ENCODE data around the gene ZNF653.
"Not testable (repeated sequence)": the region's sequence is repeated elsewhere in the genome, so short reads cannot be mapped to it uniquely, and the experiment has no call there.

ZNF653 gene

DNA sequence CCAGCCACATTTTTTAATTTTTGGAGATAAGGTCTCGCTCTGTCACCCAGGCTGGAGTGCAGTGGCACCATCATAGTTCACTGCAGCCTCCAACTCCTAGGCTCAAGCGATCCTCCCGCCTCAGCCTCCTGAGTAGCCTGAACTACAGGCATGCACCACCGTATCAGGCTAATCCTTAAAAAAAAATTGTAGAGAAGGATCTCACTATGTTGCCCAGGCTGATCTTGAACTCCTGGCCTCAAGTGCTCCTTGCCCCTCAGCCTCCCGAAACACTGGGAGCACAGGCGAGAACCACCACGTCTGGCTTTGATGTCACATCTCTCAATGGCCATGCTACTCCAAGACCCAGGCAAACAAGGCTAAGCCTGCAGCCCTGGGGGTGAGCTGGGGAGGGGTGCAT is 49.0 kb downstream of the ZNF653 start:
- DNase-seq (ENCODE audit: low spot score) = no peak

DNA sequence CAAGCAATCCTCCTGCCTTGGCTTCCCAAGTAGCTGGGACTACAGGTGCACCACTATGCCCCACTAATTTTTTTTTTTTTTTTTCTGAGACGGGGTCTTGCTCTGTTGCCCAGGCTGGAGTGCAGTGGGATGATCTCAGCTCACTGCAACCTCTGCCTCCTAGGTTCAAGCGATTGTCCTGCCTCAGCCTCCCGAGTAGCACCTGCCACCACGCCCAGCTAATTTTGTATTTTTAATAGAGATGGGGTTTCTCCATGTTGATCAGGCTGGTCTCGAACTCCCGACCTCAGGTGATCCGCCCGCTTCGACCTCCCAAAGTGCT is 50.4 kb downstream of the ZNF653 start:
- DNase-seq (ENCODE audit: low spot score) = not testable (repeated sequence)

DNA sequence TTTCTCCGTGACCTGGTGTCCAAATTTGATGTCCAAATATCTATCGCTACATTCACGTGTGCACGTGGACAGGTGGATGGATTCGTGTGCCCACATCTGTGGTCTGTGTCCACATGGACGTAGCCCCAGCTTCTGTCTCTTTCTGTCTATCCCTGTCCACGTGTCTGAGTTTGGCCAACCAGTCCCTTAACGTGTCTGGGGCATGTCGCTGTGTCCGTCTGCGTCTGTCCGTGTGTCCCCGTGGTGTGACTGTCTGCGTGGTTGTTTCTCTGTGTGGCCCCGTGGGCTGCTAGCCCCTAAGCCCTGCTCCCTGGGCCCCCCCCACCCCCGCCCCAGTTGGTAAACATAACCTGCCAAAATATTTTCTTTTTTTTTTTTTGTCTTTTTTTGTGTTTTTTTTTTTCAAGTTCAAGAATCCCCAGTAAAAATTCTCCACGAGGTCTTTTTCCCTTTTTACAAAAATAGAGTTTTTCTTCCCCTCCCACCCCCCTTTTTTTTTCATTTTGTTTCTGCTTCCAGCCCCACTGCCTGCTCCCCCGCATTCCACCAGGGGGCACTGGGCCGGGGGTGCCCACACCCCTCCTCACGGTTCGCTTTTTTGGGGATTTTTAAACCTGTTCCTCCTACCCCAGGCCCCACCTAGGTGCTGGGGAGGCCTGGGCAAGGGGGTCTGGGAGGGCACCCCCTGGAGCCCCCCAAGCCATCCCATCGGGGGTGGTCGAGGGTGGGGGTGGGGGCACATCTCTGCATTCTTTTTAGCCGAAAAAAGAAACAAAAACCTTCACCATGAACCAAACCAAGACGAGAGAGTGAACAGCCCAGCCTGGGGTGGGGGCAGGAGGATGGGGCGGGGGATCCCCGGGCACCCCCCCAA is 51.9 kb downstream of the ZNF653 start:
- no peak for DNase-seq (ENCODE audit: low spot score)

DNA sequence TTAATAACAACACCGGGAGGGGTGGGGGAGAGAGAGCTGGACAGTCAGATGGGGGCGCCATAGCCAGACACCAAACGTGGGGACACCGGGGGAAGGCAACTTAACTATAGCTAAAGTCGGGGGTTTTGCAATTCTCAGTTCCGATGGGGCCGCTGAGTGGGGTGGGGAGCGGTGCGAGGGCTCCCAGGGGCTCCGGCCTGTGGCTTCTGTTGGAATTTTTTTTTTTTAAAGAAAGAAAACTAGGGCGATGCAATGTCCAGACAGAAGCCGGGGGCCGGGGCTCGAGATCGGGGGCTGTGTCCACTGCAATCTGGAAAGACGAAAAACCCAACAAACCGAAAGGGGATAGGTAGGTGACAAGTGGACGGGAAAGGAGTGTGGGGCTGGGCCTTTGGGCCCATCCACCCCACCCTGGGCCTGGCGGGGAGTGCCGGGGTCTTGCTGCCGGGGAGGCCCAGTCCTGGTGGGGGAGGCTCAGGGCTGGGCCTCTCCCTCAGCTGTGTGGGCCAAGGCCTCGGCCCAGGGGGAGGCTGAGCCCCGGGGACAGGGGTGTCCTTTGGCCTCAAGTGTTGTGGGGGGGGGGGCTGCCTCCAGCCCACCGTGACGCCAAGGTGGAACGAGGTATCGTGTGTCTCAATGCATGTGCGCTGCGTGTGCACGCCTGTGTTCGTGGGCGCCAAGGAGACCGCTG is 52.9 kb downstream of the ZNF653 start:
- no peak for DNase-seq (ENCODE audit: low spot score)

DNA sequence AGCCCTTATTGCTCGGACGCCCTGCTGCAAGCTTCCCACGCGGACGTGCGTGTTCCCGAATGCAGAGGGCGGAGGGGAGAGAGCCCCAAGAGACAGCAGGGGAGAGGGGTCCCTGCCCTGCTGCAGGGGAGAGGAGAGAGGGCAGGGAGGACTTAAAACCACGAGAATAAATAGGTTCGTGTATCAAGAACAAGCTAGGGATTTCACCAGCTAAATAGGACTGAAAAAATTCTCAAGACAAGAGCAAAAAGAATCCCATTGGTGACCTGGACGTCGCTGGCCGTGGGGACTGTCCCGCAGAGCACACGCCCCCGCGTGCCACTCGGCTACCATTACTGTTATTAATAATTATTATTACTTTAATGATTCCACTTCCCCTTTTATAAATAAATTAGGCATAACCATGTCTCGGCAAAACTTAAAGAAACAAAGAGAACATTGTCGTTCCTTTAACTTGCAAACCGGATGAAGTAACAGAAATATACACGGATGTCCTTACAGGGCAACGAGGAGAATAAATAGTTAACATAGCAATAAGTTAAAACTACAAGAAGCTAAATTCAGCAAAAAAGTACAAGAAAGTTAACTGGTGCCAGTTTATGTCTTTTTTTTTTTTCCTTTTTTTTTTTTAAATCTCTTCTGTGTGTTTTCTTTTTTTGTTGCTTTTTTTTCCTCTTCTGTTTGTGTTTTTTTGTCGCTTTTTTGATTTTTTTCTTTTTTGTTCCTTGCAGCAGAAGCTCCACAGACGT is 53.6 kb downstream of the ZNF653 start:
- no peak for DNase-seq (ENCODE audit: low spot score)

DNA sequence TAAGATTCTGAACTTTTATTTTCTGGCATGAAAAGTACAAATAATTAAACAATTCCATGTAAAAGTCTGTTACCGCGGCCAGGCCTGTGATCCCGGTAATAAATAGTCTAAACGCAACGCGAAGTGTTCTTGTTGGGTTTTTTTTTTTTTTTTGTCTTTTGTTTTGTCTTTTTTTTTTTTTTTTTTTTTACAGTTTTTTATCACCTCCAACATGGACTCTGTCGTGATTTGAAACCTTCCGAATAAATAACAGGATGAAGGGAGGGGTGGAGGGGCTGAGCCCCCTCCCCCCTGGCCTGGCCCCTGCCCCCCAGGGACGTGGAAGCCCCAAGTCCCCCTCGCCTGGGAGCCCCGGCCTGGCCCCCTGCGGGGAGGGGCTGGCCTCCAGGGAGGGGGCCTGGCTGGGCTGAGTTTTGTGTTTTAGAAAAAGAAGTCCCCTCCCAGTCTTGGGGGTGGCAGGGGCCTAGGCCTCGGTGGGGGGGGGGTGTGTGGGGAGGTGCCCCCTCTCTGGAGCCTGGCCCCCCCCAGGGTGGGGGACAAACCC is 54.2 kb downstream of the ZNF653 start:
- DNase-seq (ENCODE audit: low spot score) = no peak

DNA sequence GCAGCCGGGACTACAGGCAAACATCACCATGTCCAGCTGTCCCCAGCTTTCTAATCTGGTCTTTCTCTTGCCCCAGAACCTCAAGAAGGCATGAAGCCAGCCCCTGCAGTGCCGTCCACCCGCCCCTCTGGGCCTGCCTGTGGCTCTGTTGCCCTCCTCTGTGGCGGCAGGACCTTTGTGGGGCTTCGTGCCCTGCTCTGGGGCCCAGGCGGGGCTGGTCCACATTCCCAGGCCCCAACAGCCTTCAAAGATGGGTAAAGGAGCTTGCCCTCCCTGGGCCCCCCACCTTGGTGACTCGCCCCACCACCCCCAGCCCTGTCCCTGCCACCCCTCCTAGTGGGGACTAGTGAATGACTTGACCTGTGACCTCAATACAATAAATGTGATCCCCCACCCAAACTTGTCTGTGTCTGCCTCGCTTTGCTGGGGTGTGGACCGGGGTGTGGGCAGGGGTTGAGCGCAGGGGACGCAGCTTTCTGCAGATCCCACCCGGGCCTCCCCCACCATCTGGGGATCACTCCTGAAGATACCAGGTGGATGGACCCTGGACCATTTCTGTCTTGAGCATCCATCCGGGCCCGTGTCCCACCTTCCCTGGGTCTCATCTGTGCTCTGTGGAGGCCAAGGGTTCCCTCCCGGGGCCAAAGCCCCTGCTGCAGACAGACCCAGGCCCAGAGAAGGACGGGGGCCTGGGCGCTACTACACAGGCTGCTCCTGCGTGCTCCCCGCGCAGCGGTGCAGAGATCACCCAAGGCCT is 54.9 kb downstream of the ZNF653 start:
- DNase-seq (ENCODE audit: low spot score) = no peak

DNA sequence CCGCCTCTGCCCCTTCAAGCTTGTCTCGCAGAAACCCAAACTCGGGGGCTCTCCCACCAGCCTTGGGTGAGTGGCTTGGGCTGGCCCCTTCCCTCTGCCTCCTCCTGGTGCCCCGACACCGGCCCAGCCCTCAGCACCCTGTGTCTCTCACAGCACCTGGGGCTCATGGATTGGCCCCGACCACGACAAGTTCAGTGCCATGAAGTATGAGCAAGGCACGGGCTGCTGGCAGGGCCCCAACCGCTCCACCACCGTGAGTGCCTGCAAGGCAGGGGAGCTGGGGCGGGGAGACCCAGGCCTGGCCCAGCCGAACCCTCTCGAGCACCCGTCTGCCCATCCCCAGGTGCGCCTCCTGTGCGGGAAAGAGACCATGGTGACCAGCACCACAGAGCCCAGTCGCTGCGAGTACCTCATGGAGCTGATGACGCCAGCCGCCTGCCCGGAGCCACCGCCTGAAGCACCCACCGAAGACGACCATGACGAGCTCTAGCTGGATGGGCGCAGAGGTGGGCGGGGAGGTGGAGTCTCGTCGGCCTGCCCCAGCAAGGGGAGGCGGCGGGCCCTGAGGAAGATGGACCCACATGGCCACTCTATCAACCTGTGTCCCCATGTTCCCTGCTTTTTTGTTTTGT is 56.6 kb downstream of the ZNF653 start:
- DNase-seq (ENCODE audit: low spot score) = no peak

DNA sequence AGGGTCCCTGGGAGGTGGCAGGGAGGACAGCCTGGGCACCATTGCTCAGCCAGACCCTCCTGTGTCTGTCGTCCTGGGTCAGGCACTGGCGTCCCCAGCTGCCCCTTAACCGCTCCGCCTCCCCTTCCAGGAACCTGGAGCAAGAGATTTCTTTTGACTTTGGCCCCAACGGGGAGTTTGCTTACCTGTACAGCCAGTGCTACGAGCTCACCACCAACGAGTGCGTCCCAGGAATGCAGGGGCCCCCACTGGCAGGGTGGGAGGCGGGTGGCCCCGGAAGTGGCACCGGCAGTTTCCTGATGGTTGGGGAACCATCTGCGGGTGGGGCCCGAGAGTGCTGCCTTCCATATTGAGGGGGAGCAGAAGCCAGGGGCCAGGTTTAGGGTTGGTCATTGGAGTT is 57.2 kb downstream of the ZNF653 start:
- no peak for DNase-seq (ENCODE audit: low spot score)

DNA sequence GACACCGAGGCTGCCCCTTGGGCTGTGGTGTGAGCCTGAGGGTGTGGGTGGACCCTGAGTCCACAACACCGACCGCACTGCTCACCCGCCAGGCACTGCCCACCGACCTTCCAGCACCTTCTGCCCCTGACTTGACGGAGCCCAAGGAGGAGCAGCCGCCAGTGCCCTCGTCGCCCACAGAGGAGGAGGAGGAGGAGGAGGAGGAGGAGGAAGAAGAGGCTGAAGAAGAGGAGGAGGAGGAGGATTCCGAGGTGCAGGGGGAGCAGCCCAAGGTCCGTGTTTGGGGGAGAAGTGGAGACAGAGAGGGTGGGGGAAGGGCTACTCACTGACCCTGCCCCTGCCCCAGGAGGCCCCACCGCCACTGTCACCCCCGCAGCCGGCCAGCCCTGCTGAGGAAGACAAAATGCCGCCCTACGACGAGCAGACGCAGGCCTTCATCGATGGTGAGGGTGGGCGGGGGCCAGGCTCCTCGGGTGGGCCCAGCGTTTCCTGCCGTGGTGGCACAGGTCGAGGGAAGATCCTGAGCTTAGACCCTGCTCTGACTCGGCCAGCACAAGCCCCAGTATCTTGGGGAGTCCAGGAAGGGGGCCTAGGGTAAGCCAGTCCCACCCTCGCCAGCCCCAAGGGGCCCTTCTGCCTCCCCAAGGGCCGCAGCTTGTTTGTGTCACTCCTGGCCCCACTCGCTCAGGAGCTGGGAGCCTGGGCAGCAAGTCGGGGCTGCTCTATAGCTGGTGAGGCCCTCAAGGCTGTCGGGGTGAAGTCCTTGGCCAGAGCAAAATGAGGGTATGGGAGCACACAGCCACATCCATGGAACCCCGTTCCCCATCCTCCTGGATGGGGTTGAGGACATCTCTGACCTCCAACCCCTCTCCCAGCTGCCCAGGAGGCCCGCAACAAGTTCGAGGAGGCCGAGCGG is 58.0 kb downstream of the ZNF653 start:
- DNase-seq (ENCODE audit: low spot score) = no peak

DNA sequence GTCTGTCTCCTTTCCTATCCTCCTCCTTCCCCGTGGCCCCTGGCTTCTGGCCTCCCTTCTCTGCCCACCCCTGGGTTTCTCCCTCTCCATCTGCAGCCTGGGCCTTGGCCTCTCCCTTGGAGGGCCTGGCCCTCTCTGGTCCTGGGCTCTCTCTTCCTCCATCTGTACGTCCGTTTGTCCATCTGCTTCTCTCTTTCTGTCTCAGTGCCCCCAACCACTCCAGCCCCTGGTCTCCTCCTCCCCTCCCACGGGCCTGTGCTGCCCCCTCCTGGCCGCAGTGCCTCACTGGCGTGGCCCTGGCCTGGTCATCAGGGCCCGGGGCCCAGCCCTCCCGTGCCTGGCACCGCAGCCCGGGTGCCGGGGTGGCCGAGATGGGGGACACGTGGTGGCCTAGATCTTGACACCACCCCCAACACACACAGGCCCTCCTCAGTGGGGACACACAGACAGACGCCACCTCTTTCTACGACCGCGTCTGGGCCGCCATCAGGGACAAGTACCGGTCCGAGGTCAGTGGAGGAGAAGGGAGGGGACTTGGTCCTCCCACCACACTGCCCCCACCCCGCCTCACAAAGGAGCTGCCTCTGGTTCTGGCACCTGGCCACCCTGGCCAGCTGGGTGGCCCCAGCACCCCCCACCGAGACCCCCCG is 58.9 kb downstream of the ZNF653 start:
- peak; percentile 81 for DNase-seq (ENCODE audit: low spot score)

DNA sequence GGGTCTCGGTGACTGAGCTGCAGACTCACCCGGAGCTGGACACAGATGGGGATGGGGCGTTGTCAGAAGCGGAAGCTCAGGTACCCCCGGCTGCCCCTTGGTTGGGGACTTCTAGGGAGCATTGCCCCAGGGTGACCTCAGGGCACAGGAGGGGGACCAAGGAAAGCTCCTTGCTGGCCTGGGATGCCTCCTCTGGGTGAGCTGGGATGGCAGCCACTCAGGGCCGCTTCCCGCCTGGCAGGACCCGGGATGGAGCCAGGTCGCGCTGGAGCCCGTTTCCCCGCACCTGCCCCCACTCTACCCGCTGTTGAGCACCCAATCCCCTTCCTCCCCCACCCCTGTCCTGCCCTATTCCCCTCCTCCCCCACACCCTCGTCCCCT is 59.4 kb downstream of the ZNF653 start:
- no peak for DNase-seq (ENCODE audit: low spot score)

DNA sequence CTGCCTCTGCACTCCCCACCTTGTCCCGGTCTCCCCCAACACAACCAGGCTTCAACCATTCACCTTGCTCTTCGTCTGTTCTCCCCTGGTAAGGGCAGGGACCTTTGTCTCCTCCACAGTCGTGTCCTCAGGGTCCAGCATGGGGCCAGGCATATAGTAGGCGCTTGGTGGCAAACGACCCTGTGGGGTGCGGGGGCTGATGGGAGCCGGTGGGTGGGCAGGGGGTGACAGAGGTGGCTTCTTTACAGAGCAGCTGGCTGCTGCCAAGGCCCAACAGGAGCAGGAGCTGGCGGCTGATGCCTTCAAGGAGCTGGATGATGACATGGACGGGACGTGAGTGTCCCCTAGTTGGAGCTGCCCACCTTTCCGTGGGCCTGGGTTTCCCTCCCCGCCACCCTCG is 60.5 kb downstream of the ZNF653 start:
- DNase-seq (ENCODE audit: low spot score) = no peak

DNA sequence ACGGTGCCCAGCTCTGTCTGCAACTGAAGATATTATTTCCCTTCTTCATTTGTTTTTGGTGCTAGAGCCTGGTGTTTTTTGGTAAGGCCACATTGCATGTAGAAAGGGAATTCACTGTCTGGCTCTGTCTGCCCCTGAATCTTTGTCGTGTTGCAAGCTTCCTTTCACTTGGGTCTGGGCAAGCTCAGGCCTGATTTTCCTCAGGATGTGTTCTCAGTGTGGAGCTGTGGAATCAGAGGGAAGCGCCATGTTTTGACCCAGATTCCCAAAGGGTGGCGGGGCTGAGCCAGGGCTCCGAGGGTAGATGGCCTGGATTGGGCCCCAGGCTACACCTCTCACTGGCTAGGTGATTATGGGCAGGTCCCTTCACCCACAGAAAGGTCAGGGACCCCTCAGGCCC is 61.6 kb downstream of the ZNF653 start:
- no peak for DNase-seq (ENCODE audit: low spot score)

DNA sequence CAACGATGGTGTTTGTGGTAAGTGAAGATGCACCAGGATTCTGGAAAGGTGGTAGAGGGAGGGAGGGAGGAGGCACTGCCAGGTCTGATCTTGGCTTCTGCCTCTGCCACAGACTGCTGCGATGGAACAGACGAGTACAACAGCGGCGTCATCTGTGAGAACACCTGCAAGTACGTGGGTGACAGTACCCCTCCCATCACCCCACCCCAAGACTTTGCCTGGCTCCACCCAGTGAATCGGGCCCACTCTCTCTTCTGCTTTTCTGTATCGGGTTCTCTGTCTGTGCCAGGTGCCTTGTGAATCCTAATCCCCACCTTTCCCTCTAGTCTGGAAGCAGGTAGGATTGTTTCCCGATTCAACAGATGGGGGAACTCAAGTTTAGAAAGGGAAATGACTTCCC is 67.7 kb downstream of the ZNF653 start:
- DNase-seq (ENCODE audit: low spot score) = no peak

DNA sequence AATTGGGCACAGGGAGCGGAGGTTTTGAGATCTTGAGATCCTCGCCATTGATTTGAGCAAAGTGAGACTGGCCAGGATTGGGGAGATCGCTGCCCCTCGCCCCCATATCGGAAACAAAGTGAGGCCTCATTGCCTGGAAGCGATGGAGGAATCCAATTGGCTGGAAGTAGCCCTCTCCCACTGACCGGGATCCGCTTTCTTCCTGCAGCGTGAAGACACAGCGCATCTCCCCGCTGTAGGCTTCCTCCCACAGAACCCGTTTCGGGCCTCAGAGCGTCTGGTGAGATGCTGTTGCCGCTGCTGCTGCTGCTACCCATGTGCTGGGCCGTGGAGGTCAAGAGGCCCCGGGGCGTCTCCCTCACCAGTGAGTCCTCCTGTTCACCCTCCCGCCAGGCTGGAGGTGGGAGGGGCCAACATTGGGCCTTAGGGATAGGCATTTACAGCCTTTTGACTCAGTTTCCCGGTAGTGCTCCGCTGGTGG is 69.8 kb downstream of the ZNF653 start:
- no peak for DNase-seq (ENCODE audit: low spot score)

DNA sequence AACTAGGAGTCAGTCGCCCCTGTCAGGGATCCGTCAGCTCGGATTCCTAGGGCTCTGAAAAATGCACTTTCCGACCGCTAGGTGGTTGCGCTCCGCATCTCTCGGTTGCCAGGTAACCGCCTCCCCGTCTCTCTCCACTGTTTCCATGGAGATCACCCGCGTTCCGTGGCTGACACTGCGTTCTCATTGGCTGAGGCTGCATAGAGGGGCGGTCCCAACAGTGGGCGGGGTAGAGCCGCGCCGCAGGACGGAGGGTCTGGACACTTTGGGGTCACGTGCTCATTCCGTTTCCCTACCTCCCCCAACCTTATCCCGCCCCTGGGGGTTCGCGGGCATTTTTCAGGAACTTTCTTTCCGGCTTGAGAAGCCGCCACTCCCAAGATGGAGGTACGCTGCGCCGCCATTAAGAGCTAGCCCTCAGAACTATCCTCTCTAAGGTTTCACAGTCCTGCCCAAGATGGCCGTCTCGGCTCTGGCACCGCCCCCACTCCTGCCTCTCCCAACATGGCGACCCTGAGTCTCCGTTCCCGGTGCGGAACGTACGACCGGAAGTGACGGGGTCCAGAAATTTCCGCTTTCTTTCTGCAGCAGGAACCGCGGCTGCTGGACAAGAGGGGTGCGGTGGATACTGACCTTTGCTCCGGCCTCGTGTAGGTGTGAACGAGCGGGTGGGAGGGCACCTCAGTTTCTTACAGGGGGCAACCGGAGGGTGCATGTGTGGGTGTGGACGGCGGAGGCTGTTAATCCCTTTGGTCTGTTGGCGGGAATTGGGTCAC is 70.4 kb downstream of the ZNF653 start, which contains the start of the genes ODAD3 and PRKCSH:
ODAD3 (minus strand) TSS at position 65 of the 776 bp plus-strand sequence. CDS start 105 bp downstream, outside the sequence.
PRKCSH (plus strand) TSS at position 579 of the 776 bp plus-strand sequence. CDS start 483 bp downstream, outside the sequence.
- peak; percentile 100 for DNase-seq (ENCODE audit: low spot score)

DNA sequence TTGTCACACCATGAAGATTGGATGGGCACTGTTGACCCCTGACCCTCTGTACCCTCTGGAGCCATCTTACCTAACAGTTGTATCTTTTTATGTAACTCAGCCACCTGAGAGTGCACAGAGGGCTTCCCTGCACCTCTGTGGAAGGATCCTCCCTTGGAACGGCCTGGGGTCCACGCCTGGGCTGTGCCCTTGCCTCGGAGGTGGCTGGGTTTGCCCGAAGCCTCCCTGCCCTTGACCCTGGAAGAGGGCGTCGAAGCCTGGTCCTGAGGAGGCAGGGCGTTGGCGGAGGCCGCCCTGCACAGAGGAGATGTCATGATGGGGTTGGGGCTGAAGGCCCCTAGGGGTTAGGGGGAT is 71.0 kb downstream of the ZNF653 start:
- DNase-seq (ENCODE audit: low spot score) = no peak

DNA sequence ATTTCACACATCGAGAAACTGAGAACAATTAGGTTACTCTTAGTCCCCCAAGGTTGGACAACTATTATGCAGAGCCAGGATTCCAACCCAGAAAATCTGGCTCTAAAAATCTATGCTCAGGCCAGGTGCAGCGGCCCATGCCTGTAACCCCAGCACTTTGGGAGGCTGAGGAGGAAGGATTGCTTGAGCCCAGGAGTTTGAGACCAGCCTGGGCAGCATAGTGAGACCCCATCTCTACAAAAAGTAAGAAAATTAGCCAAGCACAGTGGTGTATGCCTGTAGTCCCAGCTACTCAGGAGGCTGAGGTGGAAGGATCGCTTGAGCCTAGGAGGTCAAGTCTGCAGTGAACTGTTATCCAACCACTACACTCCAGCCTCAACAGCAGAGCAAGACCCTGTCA is 72.1 kb downstream of the ZNF653 start:
- DNase-seq (ENCODE audit: low spot score) = not testable (repeated sequence)

Measured in hepatic stellate cell (primary cell).